Measurements from ENCODE around the gene AGAP1. TPM values are rescaled to one million over a fixed set of nuclear protein-coding genes. Genes with fewer than 3 reads are reported as not detected.

The AGAP1 gene
- total RNA-seq, 4 donors from 2014 or later, result 33.7 to 55.2 (median 37.5) TPM

DNA sequence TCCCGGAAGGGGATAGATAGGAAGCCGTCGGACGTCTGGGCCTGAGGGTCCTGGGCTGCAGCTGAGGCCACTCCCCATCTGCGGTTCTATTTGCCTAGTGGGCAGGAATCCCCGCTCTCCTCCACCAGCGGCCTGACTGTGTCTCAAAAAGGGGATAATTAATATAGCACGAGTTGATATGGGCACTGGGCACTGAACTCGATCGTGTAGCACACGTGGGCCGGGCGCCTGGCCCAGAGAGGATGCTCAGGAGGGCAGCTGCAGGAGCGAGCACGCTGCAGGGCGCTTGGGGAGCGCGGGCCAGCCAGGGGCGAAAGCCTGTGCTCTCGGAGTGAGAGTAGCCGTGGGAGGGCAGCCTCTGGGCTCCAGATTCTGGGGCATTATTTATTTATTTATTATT, 683.1 kb downstream of the AGAP1 start:
- no peaks in the 10 kb centered on the region for H3K36me3 ChIP-seq
- 50 to 51% methylated on average over 11 to 19 of the region's 21 CpGs for WGBS, 2 donors (ENCODE audit: low coverage in 1 of 2)

DNA sequence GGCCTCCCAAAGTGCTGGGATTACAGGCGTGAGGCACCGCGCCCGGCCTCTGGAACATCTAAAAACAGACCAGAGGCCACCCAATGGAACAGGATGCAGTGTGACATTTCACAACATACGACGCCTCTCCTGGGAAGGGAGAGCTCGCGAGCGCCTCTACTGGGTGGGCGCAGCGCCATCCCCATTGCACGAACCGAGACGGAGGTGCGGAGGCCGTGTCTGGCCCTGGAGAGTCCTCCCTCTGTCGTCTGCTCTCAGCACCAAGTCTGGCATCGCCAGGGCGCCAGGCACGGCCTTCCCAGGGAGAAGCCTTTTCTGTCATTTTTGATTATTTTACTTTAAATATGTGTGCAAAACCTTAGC, 683.7 kb downstream of the AGAP1 start:
- H3K36me3 ChIP-seq, result no peaks in the 10 kb centered on the region
- H3K9me3 ChIP-seq, result no peaks in the 10 kb centered on the region
- TF ChIP-seq, protein P1, sequence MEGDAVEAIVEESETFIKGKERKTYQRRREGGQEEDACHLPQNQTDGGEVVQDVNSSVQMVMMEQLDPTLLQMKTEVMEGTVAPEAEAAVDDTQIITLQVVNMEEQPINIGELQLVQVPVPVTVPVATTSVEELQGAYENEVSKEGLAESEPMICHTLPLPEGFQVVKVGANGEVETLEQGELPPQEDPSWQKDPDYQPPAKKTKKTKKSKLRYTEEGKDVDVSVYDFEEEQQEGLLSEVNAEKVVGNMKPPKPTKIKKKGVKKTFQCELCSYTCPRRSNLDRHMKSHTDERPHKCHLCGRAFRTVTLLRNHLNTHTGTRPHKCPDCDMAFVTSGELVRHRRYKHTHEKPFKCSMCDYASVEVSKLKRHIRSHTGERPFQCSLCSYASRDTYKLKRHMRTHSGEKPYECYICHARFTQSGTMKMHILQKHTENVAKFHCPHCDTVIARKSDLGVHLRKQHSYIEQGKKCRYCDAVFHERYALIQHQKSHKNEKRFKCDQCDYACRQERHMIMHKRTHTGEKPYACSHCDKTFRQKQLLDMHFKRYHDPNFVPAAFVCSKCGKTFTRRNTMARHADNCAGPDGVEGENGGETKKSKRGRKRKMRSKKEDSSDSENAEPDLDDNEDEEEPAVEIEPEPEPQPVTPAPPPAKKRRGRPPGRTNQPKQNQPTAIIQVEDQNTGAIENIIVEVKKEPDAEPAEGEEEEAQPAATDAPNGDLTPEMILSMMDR (IDR thresholded peaks at IDR 0.05), result no peak
- no peak for TF ChIP-seq POLR2A (IDR thresholded peaks at IDR 0.05)
- no peak for TF ChIP-seq POLR2AphosphoS5 (IDR thresholded peaks at IDR 0.05)
- no peak for TF ChIP-seq EP300 (IDR thresholded peaks at IDR 0.05)
- H3K4me1 ChIP-seq, result peaks cover 0 to 40% (median 9%) of the 10 kb centered on the region in 3 donors
- ATAC-seq, result peak; percentile 67
- H3K27ac ChIP-seq, result no peak overlapping the region
- peaks cover 98% of the 10 kb centered on the region for H3K27me3 ChIP-seq
- H3K4me3 ChIP-seq, result no peak overlapping the region
- 12% methylated on average over 3 of the region's 20 CpGs; no CpG with 5 or more reads in 1 of the 2 donors for WGBS, 2 donors (ENCODE audit: low coverage in 1 of 2)

More for the DNA sequence above, 683.1 kb downstream of the AGAP1 start:
- peaks cover 100% of the 10 kb centered on the region for H3K27me3 ChIP-seq
- no peaks in the 10 kb centered on the region for H3K9me3 ChIP-seq
- TF ChIP-seq, protein P1 (IDR thresholded peaks at IDR 0.05), result no peak
- TF ChIP-seq POLR2A (IDR thresholded peaks at IDR 0.05) (no peak), POLR2AphosphoS5 (IDR thresholded peaks at IDR 0.05) (no peak), EP300 (IDR thresholded peaks at IDR 0.05) (no peak)
- no peak overlapping the region for H3K27ac ChIP-seq
- no peak overlapping the region for H3K4me3 ChIP-seq
- H3K4me1 ChIP-seq, result peaks cover 0 to 46% (median 10%) of the 10 kb centered on the region in 3 donors
- ATAC-seq, result no peak

DNA sequence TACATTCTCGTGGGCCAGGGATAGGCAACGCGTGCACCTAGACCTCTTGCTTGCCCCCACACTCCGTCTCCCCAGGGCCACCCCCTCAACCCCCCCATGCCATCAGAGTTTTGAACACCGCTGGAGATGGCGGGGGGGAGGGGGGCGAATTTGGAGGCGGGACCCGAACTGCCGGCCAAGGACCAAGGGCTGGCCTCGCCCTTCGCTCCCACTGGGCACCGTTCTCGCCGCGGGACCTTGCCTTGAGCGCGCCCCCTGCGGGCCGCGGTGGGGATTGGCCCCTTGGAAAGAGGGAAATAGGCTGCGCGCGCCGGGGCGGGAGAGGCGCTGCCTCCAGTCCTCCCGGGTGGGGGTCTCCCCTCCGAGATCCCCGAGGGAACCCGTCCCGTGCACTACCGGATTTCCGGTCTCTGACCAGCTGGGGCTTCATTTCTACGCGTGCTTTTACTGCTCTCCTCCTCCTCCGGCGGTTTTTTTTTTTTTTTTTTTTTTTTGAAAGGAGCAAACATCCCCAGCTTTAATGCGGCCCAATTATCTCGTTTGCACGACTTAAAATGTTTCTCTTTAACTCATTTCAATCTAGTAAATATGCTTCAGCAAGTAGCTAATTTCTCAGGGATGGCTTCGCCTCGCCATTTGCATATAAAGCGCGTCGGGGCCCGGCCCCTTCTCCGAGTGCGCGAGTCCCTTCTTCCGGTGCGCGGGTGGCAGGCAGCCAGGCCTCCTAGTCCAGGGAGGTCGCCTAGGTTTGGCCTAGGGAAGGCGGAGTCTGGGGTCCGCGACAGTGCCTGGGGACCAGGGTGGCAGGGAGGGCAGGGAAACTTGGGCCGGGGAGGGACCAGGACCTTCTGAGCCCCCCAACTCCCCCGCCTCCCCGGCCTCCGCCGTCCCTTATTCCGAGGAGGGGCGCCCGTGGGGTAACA, 684.4 kb downstream of the AGAP1 start:
- Histone ChIP-seq H3K27ac (no peak overlapping the region), H3K9me3 (no peaks in the 10 kb centered on the region), H3K4me3 (peak overlapping the region in 1 of 2 donors; percentile 37), H3K36me3 (no peaks in the 10 kb centered on the region), H3K4me1 (peaks cover 0 to 33% (median 7%) of the 10 kb centered on the region in 3 donors), H3K27me3 (peaks cover 98% of the 10 kb centered on the region)
- WGBS, 2 donors (ENCODE audit: low coverage in 1 of 2), result 5% methylated on average over 7 to 21 of the region's 65 CpGs
- peak; percentile 51 for ATAC-seq
- TF ChIP-seq POLR2AphosphoS5 (IDR thresholded peaks at IDR 0.05), result no peak
- TF ChIP-seq, protein P1 (IDR thresholded peaks at IDR 0.05), result peak; percentile 48 to 80 (median 69)

DNA sequence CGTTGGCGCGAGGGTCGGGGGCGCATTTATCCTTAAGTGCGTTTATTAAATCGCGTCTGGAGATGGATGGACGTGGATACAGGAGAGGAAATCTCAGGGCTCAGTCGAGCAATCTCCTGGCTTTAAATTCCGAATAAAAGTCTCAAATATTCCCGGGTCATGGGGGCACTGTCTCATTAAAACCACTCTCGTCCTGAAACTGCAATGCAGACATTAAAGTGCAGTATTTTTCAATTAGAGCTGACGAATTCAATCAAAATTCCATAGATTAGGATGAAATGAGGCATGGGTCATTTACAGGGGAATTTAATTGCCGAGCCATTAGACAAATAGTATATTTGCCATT, 685.0 kb downstream of the AGAP1 start:
- Histone ChIP-seq H3K27me3 (peaks cover 98% of the 10 kb centered on the region), H3K4me1 (peaks cover 0 to 27% (median 7%) of the 10 kb centered on the region in 3 donors), H3K9me3 (no peaks in the 10 kb centered on the region), H3K36me3 (no peaks in the 10 kb centered on the region), H3K27ac (no peak overlapping the region), H3K4me3 (peak overlapping the region in 1 of 2 donors; percentile 37)
- TF ChIP-seq POLR2AphosphoS5 (IDR thresholded peaks at IDR 0.05) (no peak), POLR2A (IDR thresholded peaks at IDR 0.05) (no peak), EP300 (IDR thresholded peaks at IDR 0.05) (no peak)
- TF ChIP-seq, protein P1 (IDR thresholded peaks at IDR 0.05), result no peak
- 3 to 4% methylated on average over 5 to 10 of the region's 15 CpGs for WGBS, 2 donors (ENCODE audit: low coverage in 1 of 2)
- ATAC-seq, result no peak
